Heart right ventricle (tissue), 16 donors: ENCODE measurements around the gene TMEM87B. TPM values are rescaled to one million over a fixed set of nuclear protein-coding genes. Genes with fewer than 3 reads are reported as not detected.
"Not testable (repeated sequence)": the region's sequence is repeated elsewhere in the genome, so short reads cannot be mapped to it uniquely, and the experiment has no call there.

Experiments
- ATAC-seq, 8 donors: fragments of 200-7000 bp; cut with Tn5 transposase; one replicate each; pipeline ENCODE4 v1.9.1; 2020; ENCODE audit warnings: mild to moderate bottlenecking in 8 of 8, moderate library complexity in 8 of 8, moderate number of reproducible peaks in 1 of 8
- DNase-seq, 2 donors: peaks; one replicate each; pipeline ENCODE4 v3.0.0-alpha.2; 2020
- H3K27ac ChIP-seq, 10 donors: fragments of 200-600 bp; sonication (generic) in 2 of 10; one replicate each; pipeline versions ENCODE4 v1.5.0 to v1.8.0; 2020 to 2022; ENCODE audit warnings: mild to moderate bottlenecking in 3 of 10
- H3K27me3 ChIP-seq, 7 donors: fragments of 200-600 bp; one replicate each; pipeline ENCODE4 v1.8.0; 2021 to 2022; ENCODE audit warnings: mild to moderate bottlenecking in 2 of 7
- H3K36me3 ChIP-seq, 9 donors: fragments of 200-600 bp; sonication (generic) in 1 of 9; one replicate each; pipeline versions ENCODE4 v1.5.0 to v1.8.0; 2020 to 2022; ENCODE audit warnings: mild to moderate bottlenecking in 2 of 9
- H3K4me1 ChIP-seq, 9 donors: fragments of 200-600 bp; sonication (generic) in 1 of 9; one replicate each; pipeline versions ENCODE4 v1.5.0 to v1.8.0; 2020 to 2022; ENCODE audit warnings: mild to moderate bottlenecking in 4 of 9
- H3K4me3 ChIP-seq, 10 donors: fragments of 200-600 bp; sonication (generic) in 2 of 10; one replicate each; pipeline versions ENCODE4 v1.5.0 to v1.8.0; 2020 to 2022; ENCODE audit warnings: mild to moderate bottlenecking in 7 of 10, moderate library complexity in 2 of 10
- H3K9me3 ChIP-seq, 11 donors: fragments of 200-600 bp in 10 of 11; sonication (generic) in 2 of 11; one replicate each; pipeline versions ENCODE4 v1.5.0 to v1.8.0; 2013 to 2022; ENCODE audit warnings: mild to moderate bottlenecking in 2 of 11, control low read depth in 1 of 11, moderate library complexity in 1 of 11
- WGBS, 2 donors: extraction: QIAGEN DNeasy Blood & Tissue Kit; methylation state at CpG; one replicate each; pipeline ENCODE4 v1.1.7; 2013; ENCODE audit warnings: inconsistent platforms in 1 of 2; 5-methylcytosine and 5-hydroxymethylcytosine counted together
- intact Hi-C, 10 donors: fragments of 100-400 bp; cut with DNase I; formaldehyde crosslinking; loops; one replicate each; pipeline versions ENCODE4 v1.11.1 to v1.14.2; 2022
- polyA plus RNA-seq, 2 donors: library from polyadenylated mRNA; stranded (reverse); fragments of 200-250 nt; gene quantifications; one replicate each; pipeline ENCODE4 v1.2.3, GENCODE V29; 2013
- total RNA-seq, 10 donors: library from RNA; stranded (reverse); fragmentation: NEBNext Ultra II Directional in 3 of 10; extraction: Animal tissue kit (Norgen Biotek cat#: 25700) in 3 of 10; gene quantifications; one replicate each; pipeline versions ENCODE4 v1.2.1 to v1.2.4, GENCODE V29; 2021 to 2023
- TF ChIP-seq, protein P1 (sequence below), 9 donors: fragments of 200-600 bp; sonication (generic) in 2 of 9; IDR thresholded peaks; one replicate each; pipeline versions ENCODE4 v1.5.0 to v1.8.0; 2021 to 2022; ENCODE audit warnings: antibody characterized with exemption in 9 of 9, mild to moderate bottlenecking in 5 of 9, moderate library complexity in 1 of 9
- donor health status: Arrhythmogenic right ventricular cardiomyopathy.
- donor health status: ischemic (EF 13 %, LVEDD 7.1; RV severe dilation, severe dysfunction).
- donor health status: healthy with polysubstance abuse.
- donor health status: DM: no; HTN: yes; CAD: no.
- donor health status: DM: no; HTN: no; CAD: no.
- donor health status: ischemic (EF 25% LVEDD 6.9; RV normal size, moderate dysfunction).
- donor health status: ischemic (EF 25% LVEDD 5.7; RV mildly dilated, moderate dysfunction).
- donor health status: healthy.
- donor health status: DM: yes; HTN: yes; CAD: no.
- donor health status: Ischemic cardiomyopathy.
- donor health status: ischemic (EF 35%, LVEDD 5.7; RV mildly dilated, moderate dysfunction).
- donor health status: nonischemic (EF 11% LVEDD 7.7; RV severe dilation, severe dysfunction).
- donor health status: DM: yes; HTN: yes; CAD: no.
- donor health status: PGD.
- donor health status: ischemic (EF 29% LVEDD 5.4; RV normal size, mild dysfunction).
- donor health status: nonischemic (EF 23%, LVEDD 6.1; RV moderate dilation, normal function).

Gene TMEM87B
- total and polyA plus RNA-seq, 12 donors: 4.4 to 11.1 (median 5.7) TPM

- no peak overlapping the region for H3K4me3 ChIP-seq
- H3K27me3 ChIP-seq: no peaks in the 10 kb centered on the region
- TF ChIP-seq, protein P1, sequence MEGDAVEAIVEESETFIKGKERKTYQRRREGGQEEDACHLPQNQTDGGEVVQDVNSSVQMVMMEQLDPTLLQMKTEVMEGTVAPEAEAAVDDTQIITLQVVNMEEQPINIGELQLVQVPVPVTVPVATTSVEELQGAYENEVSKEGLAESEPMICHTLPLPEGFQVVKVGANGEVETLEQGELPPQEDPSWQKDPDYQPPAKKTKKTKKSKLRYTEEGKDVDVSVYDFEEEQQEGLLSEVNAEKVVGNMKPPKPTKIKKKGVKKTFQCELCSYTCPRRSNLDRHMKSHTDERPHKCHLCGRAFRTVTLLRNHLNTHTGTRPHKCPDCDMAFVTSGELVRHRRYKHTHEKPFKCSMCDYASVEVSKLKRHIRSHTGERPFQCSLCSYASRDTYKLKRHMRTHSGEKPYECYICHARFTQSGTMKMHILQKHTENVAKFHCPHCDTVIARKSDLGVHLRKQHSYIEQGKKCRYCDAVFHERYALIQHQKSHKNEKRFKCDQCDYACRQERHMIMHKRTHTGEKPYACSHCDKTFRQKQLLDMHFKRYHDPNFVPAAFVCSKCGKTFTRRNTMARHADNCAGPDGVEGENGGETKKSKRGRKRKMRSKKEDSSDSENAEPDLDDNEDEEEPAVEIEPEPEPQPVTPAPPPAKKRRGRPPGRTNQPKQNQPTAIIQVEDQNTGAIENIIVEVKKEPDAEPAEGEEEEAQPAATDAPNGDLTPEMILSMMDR (IDR thresholded peaks at IDR 0.05): no peak
- 92 to 98% methylated on average over 1 of the region's 1 CpG for WGBS, 2 donors
- no peaks in the 10 kb centered on the region for H3K36me3 ChIP-seq
- H3K9me3 ChIP-seq: peaks cover 0 to 4% (median 0%) of the 10 kb centered on the region in 11 donors
- ATAC-seq (no peak), DNase-seq (no peak)
- intact Hi-C loops: loop anchor here in 1 of 10 donors (10.0 kb wide), 1 partner anchor 51 kb away; no protein-coding TSS in a partner anchor
- H3K4me1 ChIP-seq: peaks cover 0 to 35% (median 11%) of the 10 kb centered on the region in 9 donors
- no peak overlapping the region for H3K27ac ChIP-seq
These were observed 19.3 kb upstream of the TMEM87B start for GRCh38 chr2:112035786-112036185.

DNA sequence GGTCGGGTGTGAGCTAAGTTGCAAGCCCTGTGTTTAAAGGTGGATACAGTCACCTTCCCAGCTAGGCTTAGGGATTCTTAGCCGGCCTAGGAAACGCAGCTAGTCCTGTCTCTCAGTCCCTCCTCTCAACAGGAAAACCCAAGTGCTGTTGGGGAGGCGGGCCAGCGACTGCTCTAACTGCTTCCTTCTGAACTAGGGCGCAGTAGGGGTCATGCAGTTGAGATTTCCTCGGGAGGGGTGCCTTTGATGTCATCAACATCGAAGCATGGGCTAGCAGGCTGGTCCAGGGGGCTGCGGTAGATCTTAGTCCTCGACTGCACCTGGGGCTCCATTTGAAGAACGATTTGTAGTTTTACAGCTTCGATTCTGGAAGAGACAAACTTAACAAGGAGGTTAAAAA is 15.5 kb upstream of the TMEM87B start:
- H3K36me3 ChIP-seq, H3K4me3 ChIP-seq, H3K4me1 ChIP-seq, H3K27ac ChIP-seq, H3K27me3 ChIP-seq, ATAC-seq, DNase-seq: not testable (repeated sequence)
- H3K9me3 ChIP-seq: peaks cover 0 to 10% (median 0%) of the 10 kb centered on the region in 11 donors
- 89 to 90% methylated on average over 12 of the region's 12 CpGs for WGBS, 2 donors
- intact Hi-C loops: loop anchor here in 1 of 10 donors (10.0 kb wide), 1 partner anchor 55 kb away; no protein-coding TSS in a partner anchor

DNA sequence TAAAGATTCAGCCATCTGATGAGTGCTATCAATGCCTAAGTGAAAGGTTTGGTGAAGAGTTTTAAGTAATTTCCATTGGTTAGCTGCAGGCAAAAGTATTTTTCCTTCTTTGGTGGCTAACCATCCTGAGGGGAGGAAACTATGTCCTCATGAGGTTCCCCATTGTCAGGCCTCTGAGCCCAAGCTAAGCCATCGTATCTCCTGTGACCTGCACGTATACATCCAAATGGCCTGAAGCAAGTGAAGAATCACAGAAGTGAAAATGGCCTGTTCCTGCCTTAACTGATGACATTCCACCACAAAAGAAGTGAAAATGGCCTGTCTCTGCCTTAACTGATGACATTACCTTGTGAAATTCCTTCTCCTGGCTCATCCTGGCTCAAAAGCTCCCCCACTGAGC is 15.0 kb upstream of the TMEM87B start:
- H3K4me3 ChIP-seq, ATAC-seq, H3K27ac ChIP-seq, H3K4me1 ChIP-seq, H3K36me3 ChIP-seq, H3K27me3 ChIP-seq, DNase-seq: not testable (repeated sequence)
- H3K9me3 ChIP-seq: peaks cover 0 to 15% (median 4%) of the 10 kb centered on the region in 11 donors
- intact Hi-C loops: loop anchor here in 1 of 10 donors (10.0 kb wide), 1 partner anchor 65 kb away; no protein-coding TSS in a partner anchor
- 82 to 85% methylated on average over 2 of the region's 2 CpGs for WGBS, 2 donors

DNA sequence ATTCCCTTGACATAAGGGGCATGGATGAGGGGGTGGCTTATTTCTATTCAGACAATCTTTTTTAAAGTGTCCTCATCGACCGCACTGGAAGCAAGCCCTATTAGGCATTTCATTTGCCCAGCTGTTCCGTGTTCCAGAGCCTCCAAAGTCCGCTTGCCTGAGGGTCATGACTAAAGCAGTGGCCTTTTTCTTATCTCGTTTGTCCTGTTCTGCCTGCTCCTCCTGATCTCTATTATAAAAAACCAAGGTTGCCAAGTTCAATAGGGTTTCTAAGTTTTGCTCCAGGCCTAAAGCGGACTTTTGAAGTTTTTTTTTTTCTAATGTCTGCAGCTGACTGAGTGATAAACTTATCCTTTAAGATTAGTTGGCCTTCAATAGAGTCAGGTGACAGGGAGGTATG is 13.6 kb upstream of the TMEM87B start:
- ATAC-seq, H3K27ac ChIP-seq, H3K4me3 ChIP-seq, H3K27me3 ChIP-seq, DNase-seq, H3K36me3 ChIP-seq, H3K4me1 ChIP-seq: not testable (repeated sequence)
- intact Hi-C loops: loop anchor here in 1 of 10 donors (10.0 kb wide), 1 partner anchor 67 kb away; no protein-coding TSS in a partner anchor
- peaks cover 0 to 26% (median 11%) of the 10 kb centered on the region in 11 donors for H3K9me3 ChIP-seq
- 70 to 85% methylated on average over 6 of the region's 6 CpGs for WGBS, 2 donors

- Histone ChIP-seq H3K27me3 (no peaks in the 10 kb centered on the region), H3K36me3 (no peaks in the 10 kb centered on the region), H3K9me3 (peaks cover 0 to 26% (median 11%) of the 10 kb centered on the region in 11 donors), H3K4me3 (no peak overlapping the region), H3K27ac (no peak overlapping the region), H3K4me1 (peaks cover 0 to 22% (median 15%) of the 10 kb centered on the region in 9 donors)
- TF ChIP-seq, protein P1 (IDR thresholded peaks at IDR 0.05): no peak
- DNase-seq (no peak), ATAC-seq (no peak)
- intact Hi-C loops: loop anchor here in 6 of 10 donors (2.0 to 10.0 kb wide), 5 partner anchors 71 to 158 kb away; partner anchors contain the start of gene MERTK (in 2 of the 6)
These were observed 9.5 kb upstream of the TMEM87B start for GRCh38 chr2:112045446-112046014.

GRCh38 chr2:112046231-112046630 is 8.8 kb upstream of the TMEM87B start:
- no peaks in the 10 kb centered on the region for H3K27me3 ChIP-seq
- ATAC-seq (no peak), DNase-seq (no peak)
- H3K27ac ChIP-seq: no peak overlapping the region
- TF ChIP-seq, protein P1 (IDR thresholded peaks at IDR 0.05): no peak
- H3K9me3 ChIP-seq: peaks cover 0 to 26% (median 11%) of the 10 kb centered on the region in 11 donors
- peaks cover 0 to 22% (median 15%) of the 10 kb centered on the region in 9 donors for H3K4me1 ChIP-seq
- H3K4me3 ChIP-seq: no peak overlapping the region
- H3K36me3 ChIP-seq: no peaks in the 10 kb centered on the region
- intact Hi-C loops: loop anchor here in 6 of 10 donors (2.0 to 10.0 kb wide), 5 partner anchors 71 to 159 kb away; partner anchors contain the start of gene MERTK (in 2 of the 6)
